Forelimb muscle (tissue), 1 donor: ENCODE data around the gene TPPP2. TPM values are rescaled to one million over a fixed set of nuclear protein-coding genes. Genes with fewer than 3 reads are reported as not detected.
"Not testable (repeated sequence)": the region's sequence is repeated elsewhere in the genome, so short reads cannot be mapped to it uniquely, and the experiment has no call there.

Experiments
- DNase-seq: peaks from one replicate; pipeline ENCODE4 v3.0.0-alpha.2; 2013; ENCODE audit warnings: low read depth
- polyA plus RNA-seq: library from polyadenylated mRNA; unstranded; fragments of 120-200 nt; gene quantifications from one replicate; pipeline ENCODE4 v1.2.1, GENCODE V29; 2013; ENCODE audit not compliant: insufficient read length

The TPPP2 gene
- polyA plus RNA-seq, 1 donor: 0.49 TPM

DNA sequence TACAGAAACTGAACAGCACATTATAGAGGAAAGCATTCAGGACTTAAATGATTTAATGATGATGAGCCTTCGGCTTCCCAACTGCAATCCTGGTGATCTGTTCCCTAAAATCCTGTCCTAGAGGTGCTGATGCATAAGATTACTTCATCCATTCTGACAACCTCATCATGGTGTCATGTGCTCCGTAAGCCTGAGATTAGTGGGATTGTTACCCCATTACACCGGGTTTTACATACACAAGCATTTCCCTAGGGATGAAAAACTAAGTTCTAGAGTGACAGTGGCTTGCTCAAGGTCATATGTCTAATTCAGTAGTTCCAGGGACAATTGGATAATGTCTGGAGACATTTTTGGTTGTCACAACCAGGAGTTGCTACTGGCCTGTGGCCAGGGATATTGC is 7.1 kb downstream of the TPPP2 start:
- DNase-seq: no peak

DNA sequence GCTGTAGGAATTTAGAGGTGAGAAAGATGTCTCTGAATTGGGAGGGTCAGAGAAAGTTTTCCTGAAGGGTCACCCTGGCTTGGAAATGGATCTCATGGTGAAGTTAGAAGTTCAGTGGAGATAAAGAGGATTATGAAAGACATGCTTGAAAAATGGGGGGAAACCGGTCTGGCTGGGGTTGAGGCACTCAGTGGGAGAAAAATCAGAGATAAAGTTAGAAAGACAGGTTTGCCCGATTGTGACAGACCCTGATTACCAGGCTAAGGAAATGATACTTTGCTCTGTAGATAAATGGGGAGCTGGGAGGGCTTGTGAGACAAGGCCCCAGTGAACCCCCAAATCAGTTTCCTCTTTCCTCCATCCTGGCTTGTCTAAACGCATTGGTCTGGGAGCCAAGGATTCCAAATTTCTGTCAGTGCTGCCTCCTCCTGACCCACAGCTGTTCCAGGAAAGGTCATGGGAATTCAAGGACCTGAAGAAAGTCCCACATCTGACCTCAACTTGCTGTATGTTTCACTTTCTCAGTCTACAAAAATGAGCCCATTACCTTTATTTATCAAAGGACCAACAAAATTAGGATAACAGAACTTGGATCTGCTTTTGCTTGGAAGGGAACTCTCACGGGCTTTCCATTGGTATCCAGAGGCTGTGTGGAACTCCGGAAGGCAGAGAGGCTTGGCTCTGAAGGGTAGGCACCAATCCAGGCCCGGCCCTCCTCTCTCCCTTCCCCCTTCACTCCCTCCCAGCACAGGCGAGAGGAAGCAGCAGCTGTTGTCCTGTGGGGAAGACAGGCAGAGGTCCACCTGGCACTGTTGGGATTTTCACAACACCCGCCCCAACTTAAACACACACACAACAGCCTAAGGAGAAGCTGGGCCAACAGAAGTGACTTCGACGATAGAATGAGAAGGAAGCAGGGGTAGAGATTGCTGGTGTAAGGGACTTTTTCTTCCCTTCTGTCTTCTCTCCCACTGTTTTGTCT is 8.7 kb downstream of the TPPP2 start:
- DNase-seq: peak; percentile 87

DNA sequence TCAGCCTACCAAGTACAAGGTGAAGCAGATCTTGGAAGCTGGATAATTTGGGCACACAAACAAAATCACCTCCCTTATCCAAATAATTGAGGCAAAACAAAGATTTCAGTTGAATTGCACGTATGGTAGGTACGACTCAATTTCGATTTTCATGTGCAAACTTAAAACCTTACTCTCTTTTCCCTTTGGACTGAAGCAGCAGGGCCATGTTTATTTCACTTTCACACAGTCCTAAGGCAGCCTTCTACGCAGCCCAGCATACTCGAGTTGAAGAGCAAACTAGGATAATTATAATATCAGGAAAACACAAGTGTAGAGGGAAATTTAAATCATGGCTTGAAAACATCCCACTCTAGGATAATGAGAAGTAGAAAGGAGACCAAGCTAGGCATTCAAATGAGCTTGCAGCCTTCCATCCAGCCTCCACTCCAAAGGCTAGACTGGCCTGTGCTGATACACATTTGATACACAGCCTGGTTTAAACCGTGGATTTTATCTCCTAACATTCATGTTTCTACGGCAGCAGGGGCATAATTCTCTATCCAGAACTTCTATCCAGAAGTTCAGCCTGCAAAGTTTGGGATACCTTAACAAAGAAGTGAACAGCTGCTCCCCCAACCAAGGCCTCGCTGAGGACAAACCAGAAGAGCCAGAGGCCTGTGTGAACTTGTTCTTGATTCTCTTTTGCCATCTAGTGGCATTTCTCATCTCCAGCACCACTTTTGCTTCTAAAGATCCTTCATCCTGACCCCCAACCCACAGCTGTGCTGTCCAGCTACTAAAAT is 9.8 kb downstream of the TPPP2 start:
- peak; percentile 67 for DNase-seq

DNA sequence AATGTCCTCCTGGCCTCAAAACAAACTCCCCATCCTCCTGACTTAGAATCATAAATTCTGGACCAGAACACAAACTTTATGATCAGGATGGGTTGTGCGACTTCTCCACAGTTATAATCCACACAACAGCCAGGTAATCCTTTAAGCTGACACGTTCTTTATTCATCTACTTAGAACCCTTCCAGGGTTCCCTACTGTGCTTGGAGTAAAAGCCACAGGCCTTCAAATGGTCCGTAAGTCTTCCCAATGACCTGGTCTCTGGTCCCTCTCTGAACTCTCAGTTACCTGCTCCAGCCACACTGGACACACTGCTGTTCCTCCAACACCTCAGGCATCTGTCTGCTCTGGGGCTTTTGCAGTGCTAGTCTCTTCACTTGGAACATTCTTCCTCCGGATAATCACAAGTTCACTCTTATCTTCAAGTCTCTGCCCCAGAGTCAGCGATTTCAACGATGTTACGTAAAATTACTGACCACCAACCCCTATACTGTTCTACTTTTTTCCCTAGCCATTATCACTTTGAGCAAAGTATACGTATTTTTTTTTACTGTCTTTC is 10.4 kb downstream of the TPPP2 start:
- no peak for DNase-seq

DNA sequence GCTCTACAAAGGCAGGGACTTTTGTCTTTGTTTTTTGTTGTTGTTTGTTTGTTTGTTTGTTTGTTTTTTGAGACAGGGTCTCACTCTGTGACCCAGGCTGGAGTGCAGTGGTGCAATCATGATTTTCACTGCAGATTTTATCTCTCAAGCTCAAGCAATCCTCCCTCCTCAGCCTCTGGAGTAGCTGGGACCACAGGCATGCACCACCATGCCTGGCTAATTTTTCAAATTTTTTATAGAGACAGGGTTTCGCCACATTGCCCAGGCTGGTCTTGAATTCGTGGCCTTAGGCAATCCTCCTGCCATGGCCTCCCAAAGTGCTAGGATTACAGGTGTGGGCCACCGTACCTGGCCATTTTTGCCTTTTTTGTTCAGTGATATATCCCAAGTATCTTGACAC is 10.9 kb downstream of the TPPP2 start:
- not testable (repeated sequence) for DNase-seq

DNA sequence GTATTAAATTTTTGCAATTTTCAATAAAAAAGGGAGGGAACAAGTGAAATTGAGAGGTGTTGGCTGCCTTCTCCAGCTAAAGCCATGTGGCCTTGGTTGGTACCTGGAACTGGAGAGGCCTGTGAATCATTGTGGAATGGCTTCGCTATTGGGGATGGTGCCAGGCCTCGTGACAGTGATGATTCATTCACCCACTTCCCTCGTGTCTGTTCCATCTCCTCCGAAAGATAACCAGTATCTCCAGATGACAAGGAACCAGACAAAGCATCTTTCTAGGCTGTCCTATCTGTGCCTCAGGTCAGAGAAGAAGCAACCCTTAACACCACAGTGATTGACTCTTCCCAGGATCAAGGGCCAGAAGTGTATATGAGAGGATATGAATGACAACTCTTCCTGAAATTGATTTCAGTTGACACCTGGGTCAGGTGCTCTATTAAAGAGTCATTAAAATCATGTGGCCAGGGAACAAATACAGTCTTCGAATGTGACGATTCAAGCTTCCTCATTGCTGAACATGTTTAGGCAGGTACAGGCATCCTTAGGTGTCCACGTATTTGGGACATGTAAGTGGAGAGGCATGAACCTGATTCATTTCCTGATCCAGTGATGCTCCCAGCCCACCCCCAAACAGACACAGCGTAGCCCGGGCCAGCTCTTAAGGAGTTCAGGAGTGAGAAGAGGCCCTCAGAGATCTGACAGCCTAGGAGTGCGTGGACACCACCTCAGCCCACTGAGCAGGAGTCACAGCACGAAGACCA is 11.8 kb downstream of the TPPP2 start, which contains the start of gene RNASE7:
Gene RNASE7 (plus strand): TSS at position 687 of the 758 bp plus-strand sequence. CDS start 631 bp downstream, outside the sequence.
- no peak for DNase-seq

DNA sequence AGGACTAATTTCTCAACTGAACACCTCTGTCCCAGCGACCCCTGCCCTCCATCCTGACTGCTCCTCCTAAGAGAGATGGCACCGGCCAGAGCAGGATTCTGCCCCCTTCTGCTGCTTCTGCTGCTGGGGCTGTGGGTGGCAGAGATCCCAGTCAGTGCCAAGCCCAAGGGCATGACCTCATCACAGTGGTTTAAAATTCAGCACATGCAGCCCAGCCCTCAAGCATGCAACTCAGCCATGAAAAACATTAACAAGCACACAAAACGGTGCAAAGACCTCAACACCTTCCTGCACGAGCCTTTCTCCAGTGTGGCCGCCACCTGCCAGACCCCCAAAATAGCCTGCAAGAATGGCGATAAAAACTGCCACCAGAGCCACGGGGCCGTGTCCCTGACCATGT is 12.9 kb downstream of the TPPP2 start:
- no peak for DNase-seq

DNA sequence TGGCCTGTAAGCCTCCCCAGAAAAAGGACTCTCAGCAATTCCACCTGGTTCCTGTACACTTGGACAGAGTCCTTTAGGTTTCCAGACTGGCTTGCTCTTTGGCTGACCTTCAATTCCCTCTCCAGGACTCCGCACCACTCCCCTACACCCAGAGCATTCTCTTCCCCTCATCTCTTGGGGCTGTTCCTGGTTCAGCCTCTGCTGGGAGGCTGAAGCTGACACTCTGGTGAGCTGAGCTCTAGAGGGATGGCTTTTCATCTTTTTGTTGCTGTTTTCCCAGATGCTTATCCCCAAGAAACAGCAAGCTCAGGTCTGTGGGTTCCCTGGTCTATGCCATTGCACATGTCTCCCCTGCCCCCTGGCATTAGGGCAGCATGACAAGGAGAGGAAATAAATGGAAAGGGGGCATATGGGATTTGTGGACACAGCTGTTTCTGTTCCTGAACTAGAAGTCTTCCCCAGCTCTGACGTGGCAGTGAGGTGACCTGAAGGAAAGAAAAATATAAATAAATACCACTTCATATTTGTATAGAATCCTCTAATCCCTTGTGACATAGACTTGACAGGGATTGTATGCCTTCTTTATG is 13.5 kb downstream of the TPPP2 start:
- DNase-seq: no peak

DNA sequence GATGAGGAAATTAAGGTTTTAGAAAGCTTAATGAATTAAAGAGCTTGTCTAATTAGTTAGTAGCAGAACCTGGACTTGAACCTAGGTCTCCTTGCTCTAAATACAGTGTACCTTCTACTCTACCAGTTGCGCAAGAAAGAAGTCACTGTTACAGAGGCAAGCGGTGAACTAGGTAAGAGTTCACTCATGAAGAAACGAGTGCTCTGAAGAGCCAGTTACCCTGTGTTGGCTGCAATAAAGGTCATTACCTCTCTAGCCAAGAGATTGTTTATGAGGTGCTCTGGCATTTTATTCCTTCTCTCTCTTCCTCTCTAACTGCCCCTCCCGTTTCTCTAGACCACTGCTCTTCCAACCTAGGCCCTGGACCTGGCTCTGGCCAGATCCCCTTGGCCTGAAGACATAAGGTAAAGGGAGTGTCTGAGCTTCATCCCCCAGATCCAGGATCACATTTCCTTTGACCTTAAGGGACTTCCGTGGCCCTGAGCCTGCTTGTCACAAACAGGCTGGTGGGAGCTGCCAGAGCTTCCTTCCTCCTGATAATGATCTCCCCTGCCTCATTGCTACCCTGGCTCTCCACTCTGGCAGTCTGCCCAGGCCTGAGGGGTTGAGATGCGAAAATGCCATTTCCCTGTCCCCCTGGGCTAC is 14.1 kb downstream of the TPPP2 start:
- no peak for DNase-seq

DNA sequence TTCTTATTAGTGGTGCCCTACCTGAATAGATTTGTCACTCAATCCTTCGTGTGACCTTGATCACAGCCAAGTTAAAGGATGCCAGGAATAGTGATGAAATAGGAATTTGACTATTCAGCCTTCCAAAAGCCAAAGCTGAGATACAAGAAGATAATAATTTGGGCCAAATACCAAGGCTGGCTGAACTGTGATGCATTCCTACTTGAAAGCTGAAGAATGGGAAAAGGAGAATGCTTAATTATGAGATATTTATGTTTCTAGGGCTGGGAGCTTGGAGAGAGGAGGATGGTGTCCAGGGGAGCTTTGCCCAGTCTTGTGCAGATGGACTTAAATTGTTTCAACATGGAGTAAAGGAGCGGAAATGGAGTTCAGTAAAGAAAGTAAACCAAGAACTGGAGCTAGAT is 17.4 kb downstream of the TPPP2 start:
- no peak for DNase-seq

DNA sequence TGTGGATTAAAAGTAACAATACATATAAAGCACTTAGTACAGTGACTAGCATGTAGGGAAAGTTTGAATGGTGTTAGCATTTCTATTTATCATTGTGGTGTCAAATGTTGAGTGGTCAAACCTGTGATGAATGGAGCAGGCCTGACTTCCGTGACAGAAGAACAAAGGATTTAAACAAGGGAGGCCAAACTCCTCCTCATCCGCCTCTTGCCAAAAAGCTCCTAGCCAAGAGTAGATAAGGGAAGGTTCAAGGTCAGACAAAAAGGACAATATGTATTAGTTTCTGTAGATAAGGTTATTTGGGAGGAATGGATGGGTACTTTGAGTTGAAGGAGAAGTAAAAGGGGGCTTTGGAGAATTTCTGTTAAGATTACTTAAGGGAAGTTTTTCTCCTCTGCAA is 18.6 kb downstream of the TPPP2 start:
- DNase-seq: no peak

DNA sequence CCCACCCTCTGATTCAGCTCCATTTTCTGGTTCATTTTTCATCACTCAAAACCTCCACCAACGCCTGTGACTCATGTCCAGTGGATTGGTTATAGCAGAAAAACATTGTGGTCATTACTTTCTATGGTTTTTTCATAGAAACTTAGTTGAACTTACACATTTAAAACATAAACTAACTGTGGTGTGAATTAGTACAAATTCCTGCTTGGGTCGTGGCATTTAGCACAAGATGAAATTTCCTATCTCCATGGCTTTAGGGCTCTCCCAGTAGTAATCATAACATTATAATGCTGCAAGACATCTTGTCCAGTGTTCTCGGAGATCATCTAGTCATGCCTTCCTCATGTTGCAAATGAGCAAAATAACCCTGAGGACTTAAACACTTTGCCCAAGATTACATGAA is 19.3 kb downstream of the TPPP2 start:
- no peak for DNase-seq

DNA sequence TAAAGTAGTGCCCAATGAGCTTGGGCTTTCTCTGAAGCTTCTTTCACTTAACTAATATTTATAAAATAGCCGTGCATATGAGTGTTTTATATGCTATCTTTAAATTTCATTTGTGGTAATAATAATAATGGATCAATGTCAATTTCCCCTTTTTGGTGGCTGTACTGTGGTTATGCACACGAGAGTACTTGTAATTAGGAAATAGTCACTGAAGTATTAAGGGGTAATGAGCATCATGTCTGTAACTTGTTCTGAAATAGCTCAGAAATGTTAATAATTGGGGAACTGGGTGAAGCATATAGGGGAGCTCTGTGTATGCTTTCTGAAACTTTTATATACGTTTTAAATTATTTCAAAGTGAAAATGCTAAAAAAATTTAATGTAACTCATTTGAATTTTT is 20.6 kb downstream of the TPPP2 start:
- no peak for DNase-seq

DNA sequence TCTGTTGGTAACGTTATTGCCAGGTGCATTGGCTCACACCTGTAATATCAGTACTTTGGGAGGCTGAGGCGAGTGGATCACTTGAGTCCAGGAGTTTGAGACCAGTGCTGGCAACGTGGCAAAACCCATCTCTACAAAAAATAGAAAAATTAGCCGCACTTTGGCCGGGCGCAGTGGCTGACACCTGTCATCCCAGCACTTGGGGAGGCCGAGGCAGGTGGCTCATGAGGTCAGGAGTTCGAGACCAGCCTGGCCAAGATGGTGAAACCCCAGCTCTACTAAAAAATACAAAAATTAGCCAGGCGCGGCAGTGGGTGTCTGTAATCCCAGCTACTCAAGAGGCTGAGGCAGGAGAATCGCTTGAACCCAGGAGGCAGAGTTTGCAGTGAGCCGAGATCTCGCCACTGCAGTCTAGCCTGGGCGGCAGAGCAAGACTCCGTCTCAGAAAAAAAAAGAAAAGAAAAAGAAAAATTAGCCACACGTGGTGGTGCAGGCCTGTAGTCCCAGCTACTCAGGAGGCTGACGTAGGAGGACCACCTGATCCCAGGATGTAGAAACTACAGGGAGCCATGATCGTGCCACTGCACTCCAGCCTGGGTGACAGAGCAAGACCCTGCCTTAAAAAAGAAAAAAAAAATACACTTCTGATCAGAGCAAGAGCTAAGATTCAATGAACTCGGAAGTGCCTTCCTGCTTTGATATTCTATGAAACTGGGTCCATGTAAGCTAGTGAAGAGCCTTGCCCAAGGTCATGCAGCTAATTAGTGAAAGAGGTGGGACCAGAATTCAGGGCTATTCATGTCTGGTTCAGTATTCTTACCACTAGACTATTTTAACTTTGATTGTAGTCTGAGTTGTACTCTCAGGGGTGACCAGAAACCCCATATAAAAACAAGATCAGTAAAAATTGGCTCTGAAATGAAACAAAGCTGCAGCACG is 23.4 kb downstream of the TPPP2 start:
- no peak for DNase-seq

DNA sequence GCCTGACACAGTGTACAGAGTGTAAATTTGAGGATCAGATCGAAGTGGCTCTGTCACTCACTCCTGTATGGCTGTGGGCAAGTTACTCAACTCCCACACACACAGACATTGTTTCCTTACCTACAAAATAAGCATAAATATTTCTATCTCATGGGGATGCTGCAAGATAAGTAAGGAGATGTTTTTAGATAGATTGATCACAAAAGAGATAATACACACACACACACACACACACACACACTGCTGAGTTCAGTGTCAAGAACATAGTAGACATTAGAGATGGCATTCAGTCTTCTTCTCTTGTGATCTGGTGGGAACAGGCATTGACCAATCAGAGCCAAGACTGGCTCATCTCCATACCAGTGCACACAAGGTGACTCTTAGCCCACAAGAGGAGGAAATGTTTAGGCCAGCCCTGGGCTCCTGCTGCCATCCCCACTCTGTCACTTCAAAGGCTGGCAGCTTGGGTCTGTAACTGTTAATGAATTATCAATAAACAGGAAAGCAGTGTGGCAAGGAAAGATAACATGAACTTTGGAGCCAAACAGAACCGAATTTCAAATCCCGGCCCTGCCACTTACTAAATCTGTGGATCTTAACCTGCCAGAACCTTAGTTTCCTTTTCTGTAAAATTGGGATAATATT is 24.2 kb downstream of the TPPP2 start:
- DNase-seq: no peak

DNA sequence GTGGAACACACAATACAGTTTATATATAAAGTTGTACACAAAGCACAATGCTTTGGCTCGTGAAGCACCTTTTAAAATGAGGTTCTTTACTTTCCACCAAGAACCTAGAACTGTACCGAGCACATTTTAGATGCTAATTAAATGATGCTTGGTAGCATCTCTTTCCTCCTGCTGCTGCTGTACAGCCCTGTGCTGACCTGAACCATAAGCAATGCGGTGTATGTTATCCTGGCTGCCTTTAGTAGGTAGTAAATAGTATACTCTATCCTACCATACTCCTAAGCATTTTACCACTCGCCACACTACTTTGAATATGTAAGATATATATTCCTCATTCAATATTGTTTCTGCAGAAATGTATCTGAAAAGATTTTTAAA is 24.7 kb downstream of the TPPP2 start:
- DNase-seq: no peak

DNA sequence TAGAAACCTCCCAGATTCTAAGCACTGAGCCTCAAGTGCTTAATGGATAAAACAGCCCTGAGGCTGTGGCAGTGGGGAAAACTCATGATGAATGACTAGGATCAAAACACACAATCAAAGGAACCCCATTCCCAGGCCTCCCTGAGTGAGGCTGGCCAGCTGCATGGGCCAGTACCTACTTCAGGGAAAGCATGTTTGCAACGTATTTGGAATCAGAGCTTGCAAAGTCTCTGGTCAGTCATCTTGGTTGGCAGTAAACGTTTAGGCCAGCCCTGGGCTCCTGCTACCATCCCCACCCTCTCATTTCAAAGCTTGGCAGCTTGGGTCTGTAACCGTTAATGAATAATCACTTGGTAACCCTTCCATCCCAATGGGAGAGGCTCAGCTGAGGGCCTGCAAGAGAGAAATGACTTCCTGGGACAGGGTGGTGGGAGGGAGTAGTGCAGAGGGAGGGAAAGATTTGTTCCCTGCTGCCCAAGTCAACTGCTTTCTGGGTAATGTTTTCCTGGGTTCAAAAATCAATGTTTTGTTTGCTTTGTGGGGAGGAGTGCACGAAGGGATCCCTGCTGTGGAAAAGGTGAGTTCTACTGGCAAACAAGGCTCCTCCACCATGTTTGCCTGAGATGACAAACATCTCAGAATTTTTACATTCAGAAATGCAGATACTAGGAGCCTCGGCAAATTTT is 25.6 kb downstream of the TPPP2 start:
- DNase-seq: no peak

DNA sequence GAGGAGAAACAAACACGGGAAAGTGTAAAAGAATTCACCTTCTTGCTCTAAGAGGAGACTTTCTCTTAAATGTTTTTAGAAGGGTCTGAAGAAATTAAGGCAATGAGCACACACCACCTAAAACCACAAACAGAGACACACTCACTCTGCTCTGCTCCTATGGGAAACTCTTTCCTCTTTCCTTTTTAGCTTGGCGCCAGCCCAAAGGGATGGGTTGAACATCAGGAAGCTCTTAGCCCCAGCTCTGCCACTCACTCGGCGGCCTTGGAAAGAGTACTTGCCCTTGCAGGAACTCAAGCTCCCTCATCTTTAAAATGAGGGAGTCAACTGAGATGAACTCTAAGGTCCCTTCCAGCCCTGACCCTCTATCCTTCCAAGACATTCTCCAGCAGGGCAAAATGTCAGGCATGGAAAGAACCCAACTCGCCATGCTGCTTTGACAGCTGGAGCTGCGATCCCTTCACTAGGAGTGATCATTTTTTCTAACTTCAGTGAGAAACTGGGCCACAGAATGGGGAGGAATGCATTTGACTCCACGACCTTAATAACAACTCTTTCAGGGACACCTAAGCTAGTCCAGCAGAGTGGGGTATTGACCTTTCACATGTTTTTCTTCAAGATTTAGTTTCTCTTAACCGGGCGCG is 26.6 kb downstream of the TPPP2 start:
- DNase-seq: no peak
